HEK293 (cell line): Measurements from ENCODE around the gene ILRUN.

Source experiments
- FEZF1 ChIP-seq: fragments of 450-650 bp; formaldehyde crosslinking; IDR thresholded peaks from 2 replicates; pipeline ENCODE4 v1.5.1; 2016; ENCODE audit warnings: missing biosample characterization, missing genetic modification characterization
- HOXD13 ChIP-seq: sonication (generic); formaldehyde crosslinking; IDR thresholded peaks from 2 replicates; pipeline ENCODE4 v1.8.0; 2022; ENCODE audit warnings: missing genetic modification reagents, borderline replicate concordance
- RBAK ChIP-seq: fragments of 450-650 bp; formaldehyde crosslinking; IDR thresholded peaks from 2 replicates; pipeline ENCODE4 v1.5.1; 2016; ENCODE audit warnings: missing biosample characterization, missing genetic modification characterization
- SP2 ChIP-seq: fragments of 450-650 bp; formaldehyde crosslinking; IDR thresholded peaks from 2 replicates; pipeline ENCODE4 v1.5.1; 2016; ENCODE audit warnings: missing biosample characterization, missing genetic modification characterization
- TSHZ1 ChIP-seq: fragments of 450-650 bp; formaldehyde crosslinking; IDR thresholded peaks from 2 replicates; pipeline ENCODE4 v1.5.1; 2016; ENCODE audit warnings: missing biosample characterization, missing genetic modification characterization, borderline replicate concordance
- ZBTB17 ChIP-seq: fragments of 450-650 bp; formaldehyde crosslinking; IDR thresholded peaks from 2 replicates; pipeline ENCODE4 v1.5.1; 2016; ENCODE audit warnings: missing biosample characterization, missing genetic modification characterization
- ZEB2 ChIP-seq: fragments of 450-650 bp; formaldehyde crosslinking; IDR thresholded peaks from 2 replicates; pipeline ENCODE4 v1.5.1; 2016; ENCODE audit warnings: missing biosample characterization, missing genetic modification characterization
- ZNF114 ChIP-seq: fragments of 450-650 bp; formaldehyde crosslinking; IDR thresholded peaks from 2 replicates; pipeline ENCODE4 v1.5.0; 2017; ENCODE audit warnings: missing biosample characterization, missing genetic modification characterization
- ZNF132 ChIP-seq: fragments of 450-650 bp; formaldehyde crosslinking; IDR thresholded peaks from 2 replicates; pipeline ENCODE4 v1.5.1; 2017; ENCODE audit warnings: missing biosample characterization, missing genetic modification characterization, borderline replicate concordance
- ZNF16 ChIP-seq: fragments of 450-650 bp; formaldehyde crosslinking; IDR thresholded peaks from 2 replicates; pipeline ENCODE4 v1.5.1; 2016; ENCODE audit warnings: low read depth, missing biosample characterization, missing genetic modification characterization
- ZNF223 ChIP-seq: fragments of 450-650 bp; formaldehyde crosslinking; IDR thresholded peaks from 2 replicates; pipeline ENCODE4 v1.5.1; 2016; ENCODE audit warnings: missing biosample characterization, missing genetic modification characterization
- ZNF239 ChIP-seq: fragments of 450-650 bp; formaldehyde crosslinking; IDR thresholded peaks from 2 replicates; pipeline ENCODE4 v1.5.1; 2016; ENCODE audit warnings: missing biosample characterization, missing genetic modification characterization
- ZNF248 ChIP-seq: fragments of 450-650 bp; formaldehyde crosslinking; IDR thresholded peaks from 2 replicates; pipeline ENCODE4 v1.5.1; 2017; ENCODE audit warnings: missing biosample characterization, missing genetic modification characterization
- ZNF398 ChIP-seq: fragments of 450-650 bp; formaldehyde crosslinking; IDR thresholded peaks from 2 replicates; pipeline ENCODE4 v1.5.1; 2017; ENCODE audit warnings: missing biosample characterization, missing genetic modification characterization
- ZNF433 ChIP-seq: fragments of 450-650 bp; formaldehyde crosslinking; IDR thresholded peaks from 2 replicates; pipeline ENCODE4 v1.5.1; 2016; ENCODE audit warnings: missing biosample characterization, missing genetic modification characterization, low read depth
- ZNF610 ChIP-seq: fragments of 450-650 bp; formaldehyde crosslinking; IDR thresholded peaks from 2 replicates; pipeline ENCODE4 v1.5.1; 2016; ENCODE audit warnings: missing biosample characterization, missing genetic modification characterization, borderline replicate concordance
- ZNF621 ChIP-seq: fragments of 450-650 bp; formaldehyde crosslinking; IDR thresholded peaks from 2 replicates; pipeline ENCODE4 v1.5.1; 2017; ENCODE audit warnings: missing biosample characterization, missing genetic modification characterization
- ZNF654 ChIP-seq: fragments of 450-650 bp; formaldehyde crosslinking; IDR thresholded peaks from 2 replicates; pipeline ENCODE4 v1.5.1; 2016; ENCODE audit warnings: low read depth, missing biosample characterization, missing genetic modification characterization
- ZNF792 ChIP-seq: fragments of 450-650 bp; formaldehyde crosslinking; IDR thresholded peaks from 2 replicates; pipeline ENCODE4 v1.5.1; 2016; ENCODE audit warnings: missing biosample characterization, missing genetic modification characterization
- ZNF830 ChIP-seq: fragments of 450-650 bp; IDR thresholded peaks from 2 replicates; pipeline ENCODE4 v1.5.0; 2018; ENCODE audit warnings: missing biosample characterization, missing genetic modification characterization, low read depth, mild to moderate bottlenecking, moderate library complexity
- TF ChIP-seq, protein P1 (sequence below): fragments of 450-650 bp; formaldehyde crosslinking; IDR thresholded peaks from 2 replicates; pipeline ENCODE4 v1.5.1; 2016; ENCODE audit warnings: missing biosample characterization, missing genetic modification characterization, borderline replicate concordance
- TF ChIP-seq, protein P2 (sequence below): fragments of 450-650 bp; formaldehyde crosslinking; IDR thresholded peaks from 2 replicates; pipeline ENCODE4 v1.5.1; 2016; ENCODE audit warnings: missing biosample characterization, missing genetic modification characterization
- TF ChIP-seq, protein P3 (sequence below): fragments of 450-650 bp; formaldehyde crosslinking; IDR thresholded peaks from 2 replicates; pipeline ENCODE4 v1.5.1; 2017; ENCODE audit warnings: missing biosample characterization, mild to moderate bottlenecking, missing genetic modification characterization, moderate library complexity

ILRUN gene

GRCh38 chr6:34696739-34697543 lies at the start of gene ILRUN (continued):
- TF ChIP-seq ZNF248 (no peak), ZNF792 (tag by site-specific recombination) (no peak), FEZF1 (tag by site-specific recombination) (peak; percentile 75), ZEB2 (tag by site-specific recombination) (peak; percentile 76), RBAK (tag by site-specific recombination) (no peak), SP2 (tag by site-specific recombination) (peak; percentile 84), ZNF830 (no peak), ZNF654 (tag by site-specific recombination) (no peak; the same call in 1 of the 2 replicates), ZNF132 (tag by site-specific recombination) (no peak), HOXD13 (CRISPR knock-in tag) (no peak), ZNF239 (tag by site-specific recombination) (no peak), ZNF223 (tag by site-specific recombination) (no peak), ZNF114 (no peak), ZNF621 (tag by site-specific recombination) (no peak), ZNF398 (tag by site-specific recombination) (peak; percentile 72; the same call in 1 of the 2 replicates), TSHZ1 (peak; percentile 12), ZBTB17 (peak; percentile 48; the same call in 1 of the 2 replicates), ZNF16 (tag by site-specific recombination) (no peak), ZNF610 (0 out of 2 replicates have a peak, but pooled peaks have one; percentile 35), ZNF433 (no peak)
- TF ChIP-seq, protein P1, sequence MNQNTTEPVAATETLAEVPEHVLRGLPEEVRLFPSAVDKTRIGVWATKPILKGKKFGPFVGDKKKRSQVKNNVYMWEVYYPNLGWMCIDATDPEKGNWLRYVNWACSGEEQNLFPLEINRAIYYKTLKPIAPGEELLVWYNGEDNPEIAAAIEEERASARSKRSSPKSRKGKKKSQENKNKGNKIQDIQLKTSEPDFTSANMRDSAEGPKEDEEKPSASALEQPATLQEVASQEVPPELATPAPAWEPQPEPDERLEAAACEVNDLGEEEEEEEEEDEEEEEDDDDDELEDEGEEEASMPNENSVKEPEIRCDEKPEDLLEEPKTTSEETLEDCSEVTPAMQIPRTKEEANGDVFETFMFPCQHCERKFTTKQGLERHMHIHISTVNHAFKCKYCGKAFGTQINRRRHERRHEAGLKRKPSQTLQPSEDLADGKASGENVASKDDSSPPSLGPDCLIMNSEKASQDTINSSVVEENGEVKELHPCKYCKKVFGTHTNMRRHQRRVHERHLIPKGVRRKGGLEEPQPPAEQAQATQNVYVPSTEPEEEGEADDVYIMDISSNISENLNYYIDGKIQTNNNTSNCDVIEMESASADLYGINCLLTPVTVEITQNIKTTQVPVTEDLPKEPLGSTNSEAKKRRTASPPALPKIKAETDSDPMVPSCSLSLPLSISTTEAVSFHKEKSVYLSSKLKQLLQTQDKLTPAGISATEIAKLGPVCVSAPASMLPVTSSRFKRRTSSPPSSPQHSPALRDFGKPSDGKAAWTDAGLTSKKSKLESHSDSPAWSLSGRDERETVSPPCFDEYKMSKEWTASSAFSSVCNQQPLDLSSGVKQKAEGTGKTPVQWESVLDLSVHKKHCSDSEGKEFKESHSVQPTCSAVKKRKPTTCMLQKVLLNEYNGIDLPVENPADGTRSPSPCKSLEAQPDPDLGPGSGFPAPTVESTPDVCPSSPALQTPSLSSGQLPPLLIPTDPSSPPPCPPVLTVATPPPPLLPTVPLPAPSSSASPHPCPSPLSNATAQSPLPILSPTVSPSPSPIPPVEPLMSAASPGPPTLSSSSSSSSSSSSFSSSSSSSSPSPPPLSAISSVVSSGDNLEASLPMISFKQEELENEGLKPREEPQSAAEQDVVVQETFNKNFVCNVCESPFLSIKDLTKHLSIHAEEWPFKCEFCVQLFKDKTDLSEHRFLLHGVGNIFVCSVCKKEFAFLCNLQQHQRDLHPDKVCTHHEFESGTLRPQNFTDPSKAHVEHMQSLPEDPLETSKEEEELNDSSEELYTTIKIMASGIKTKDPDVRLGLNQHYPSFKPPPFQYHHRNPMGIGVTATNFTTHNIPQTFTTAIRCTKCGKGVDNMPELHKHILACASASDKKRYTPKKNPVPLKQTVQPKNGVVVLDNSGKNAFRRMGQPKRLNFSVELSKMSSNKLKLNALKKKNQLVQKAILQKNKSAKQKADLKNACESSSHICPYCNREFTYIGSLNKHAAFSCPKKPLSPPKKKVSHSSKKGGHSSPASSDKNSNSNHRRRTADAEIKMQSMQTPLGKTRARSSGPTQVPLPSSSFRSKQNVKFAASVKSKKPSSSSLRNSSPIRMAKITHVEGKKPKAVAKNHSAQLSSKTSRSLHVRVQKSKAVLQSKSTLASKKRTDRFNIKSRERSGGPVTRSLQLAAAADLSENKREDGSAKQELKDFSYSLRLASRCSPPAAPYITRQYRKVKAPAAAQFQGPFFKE (tag by site-specific recombination): no peak
- TF ChIP-seq, protein P2, sequence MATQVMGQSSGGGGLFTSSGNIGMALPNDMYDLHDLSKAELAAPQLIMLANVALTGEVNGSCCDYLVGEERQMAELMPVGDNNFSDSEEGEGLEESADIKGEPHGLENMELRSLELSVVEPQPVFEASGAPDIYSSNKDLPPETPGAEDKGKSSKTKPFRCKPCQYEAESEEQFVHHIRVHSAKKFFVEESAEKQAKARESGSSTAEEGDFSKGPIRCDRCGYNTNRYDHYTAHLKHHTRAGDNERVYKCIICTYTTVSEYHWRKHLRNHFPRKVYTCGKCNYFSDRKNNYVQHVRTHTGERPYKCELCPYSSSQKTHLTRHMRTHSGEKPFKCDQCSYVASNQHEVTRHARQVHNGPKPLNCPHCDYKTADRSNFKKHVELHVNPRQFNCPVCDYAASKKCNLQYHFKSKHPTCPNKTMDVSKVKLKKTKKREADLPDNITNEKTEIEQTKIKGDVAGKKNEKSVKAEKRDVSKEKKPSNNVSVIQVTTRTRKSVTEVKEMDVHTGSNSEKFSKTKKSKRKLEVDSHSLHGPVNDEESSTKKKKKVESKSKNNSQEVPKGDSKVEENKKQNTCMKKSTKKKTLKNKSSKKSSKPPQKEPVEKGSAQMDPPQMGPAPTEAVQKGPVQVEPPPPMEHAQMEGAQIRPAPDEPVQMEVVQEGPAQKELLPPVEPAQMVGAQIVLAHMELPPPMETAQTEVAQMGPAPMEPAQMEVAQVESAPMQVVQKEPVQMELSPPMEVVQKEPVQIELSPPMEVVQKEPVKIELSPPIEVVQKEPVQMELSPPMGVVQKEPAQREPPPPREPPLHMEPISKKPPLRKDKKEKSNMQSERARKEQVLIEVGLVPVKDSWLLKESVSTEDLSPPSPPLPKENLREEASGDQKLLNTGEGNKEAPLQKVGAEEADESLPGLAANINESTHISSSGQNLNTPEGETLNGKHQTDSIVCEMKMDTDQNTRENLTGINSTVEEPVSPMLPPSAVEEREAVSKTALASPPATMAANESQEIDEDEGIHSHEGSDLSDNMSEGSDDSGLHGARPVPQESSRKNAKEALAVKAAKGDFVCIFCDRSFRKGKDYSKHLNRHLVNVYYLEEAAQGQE (tag by site-specific recombination): 0 out of 2 replicates have a peak, but pooled peaks have one; percentile 24
- TF ChIP-seq, protein P3, sequence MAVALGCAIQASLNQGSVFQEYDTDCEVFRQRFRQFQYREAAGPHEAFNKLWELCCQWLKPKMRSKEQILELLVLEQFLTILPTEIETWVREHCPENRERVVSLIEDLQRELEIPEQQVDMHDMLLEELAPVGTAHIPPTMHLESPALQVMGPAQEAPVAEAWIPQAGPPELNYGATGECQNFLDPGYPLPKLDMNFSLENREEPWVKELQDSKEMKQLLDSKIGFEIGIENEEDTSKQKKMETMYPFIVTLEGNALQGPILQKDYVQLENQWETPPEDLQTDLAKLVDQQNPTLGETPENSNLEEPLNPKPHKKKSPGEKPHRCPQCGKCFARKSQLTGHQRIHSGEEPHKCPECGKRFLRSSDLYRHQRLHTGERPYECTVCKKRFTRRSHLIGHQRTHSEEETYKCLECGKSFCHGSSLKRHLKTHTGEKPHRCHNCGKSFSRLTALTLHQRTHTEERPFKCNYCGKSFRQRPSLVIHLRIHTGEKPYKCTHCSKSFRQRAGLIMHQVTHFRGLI: no peak
